HG02852 (cell line): ENCODE data around the gene SCFD2.
"Not testable (repeated sequence)": the region's sequence is repeated elsewhere in the genome, so short reads cannot be mapped to it uniquely, and the experiment has no call there.

ENCODE experiments used
- ATAC-seq: cut with Tn5 transposase; IDR thresholded peaks from one replicate; pipeline ENCODE4 v1.9.1; 2021; ENCODE audit warnings: mild to moderate bottlenecking, moderate library complexity; ENCODE audit not compliant: unreplicated experiment

Gene SCFD2

DNA sequence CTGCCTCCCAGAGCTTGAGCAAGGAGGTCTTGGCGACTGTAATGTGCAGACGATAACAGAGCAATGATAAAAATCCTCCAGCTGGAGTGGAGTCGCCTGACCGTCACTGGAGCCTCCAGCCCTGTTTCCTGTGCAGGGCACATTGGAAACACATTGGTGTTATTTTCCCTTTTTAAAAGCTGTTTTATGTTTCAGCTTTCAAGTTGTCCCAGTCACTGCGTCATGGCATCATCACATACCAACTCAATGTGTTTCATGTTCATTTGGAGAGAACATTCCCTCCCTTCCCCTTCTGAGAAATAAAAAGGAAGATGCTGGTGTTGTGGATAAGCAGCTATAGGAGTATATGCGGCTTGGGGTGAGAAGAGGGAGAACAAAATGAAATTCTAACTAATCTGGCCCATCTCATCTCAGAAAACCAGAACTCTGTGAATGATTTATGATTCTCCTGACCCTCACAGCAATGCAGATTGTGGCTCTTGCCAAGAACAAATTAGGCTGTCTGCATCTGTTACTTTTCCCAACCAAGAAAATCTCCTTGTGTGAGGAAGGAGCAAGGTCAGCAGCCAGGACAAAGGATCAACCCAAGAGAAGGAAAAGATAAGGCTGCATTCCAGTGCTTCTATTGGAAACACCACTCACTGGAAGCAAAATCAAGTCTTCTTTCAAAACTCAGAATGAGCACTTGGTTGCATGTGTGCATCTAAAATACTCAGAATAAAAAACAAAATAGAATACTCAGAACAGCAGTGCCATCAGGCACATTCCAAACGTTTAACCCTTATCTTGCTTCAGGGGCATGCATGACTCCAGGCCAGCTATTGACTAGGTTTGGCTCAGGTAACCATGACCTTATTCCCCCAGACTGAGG lies 369.4 kb downstream of the SCFD2 start:
- no peak for ATAC-seq

- ATAC-seq = no peak
These were observed 370.4 kb downstream of the SCFD2 start for GRCh38 chr4:52995360-52996030.

- ATAC-seq = no peak
These were observed 371.3 kb downstream of the SCFD2 start for GRCh38 chr4:52994567-52994966.

DNA sequence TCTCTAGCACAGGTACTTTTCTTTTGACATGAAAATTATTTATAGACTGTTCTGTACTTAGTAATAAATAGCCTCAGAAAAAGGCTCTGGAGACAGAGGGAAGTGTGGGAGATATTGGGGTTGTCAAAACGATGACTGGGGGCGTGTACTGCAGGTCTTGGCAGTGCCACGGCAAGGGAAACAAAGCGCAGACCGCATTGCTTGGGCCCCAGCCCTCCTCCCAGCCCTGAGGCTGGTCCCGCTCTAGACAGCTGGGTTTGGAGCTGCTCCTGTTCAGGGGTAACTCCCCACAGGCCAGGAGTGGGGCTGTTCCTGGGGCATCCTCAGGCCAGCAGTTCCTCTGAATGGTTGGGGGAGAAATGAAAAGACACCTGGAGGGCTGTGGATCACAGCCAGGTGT lies 372.1 kb downstream of the SCFD2 start:
- ATAC-seq = no peak

DNA sequence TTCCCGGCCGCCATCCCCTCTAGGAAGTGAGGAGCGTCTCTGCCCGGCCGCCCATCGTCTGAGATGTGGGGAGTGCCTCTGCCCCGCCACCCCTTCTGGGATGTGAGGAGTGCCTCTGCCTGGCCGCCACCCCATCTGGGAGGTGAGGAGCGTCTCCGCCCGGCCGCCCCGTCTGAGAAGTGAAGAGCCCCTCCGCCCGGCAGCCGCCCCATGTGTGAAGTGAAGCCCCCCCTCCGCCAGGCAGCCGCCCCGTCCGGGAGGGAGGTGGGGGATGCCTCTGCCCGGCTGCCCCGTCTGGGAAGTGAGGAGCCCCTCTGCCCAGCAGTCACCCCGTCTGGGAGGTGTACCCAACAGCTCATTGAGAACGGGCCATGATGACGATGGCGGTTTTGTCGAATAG lies 373.3 kb downstream of the SCFD2 start:
- not testable (repeated sequence) for ATAC-seq

DNA sequence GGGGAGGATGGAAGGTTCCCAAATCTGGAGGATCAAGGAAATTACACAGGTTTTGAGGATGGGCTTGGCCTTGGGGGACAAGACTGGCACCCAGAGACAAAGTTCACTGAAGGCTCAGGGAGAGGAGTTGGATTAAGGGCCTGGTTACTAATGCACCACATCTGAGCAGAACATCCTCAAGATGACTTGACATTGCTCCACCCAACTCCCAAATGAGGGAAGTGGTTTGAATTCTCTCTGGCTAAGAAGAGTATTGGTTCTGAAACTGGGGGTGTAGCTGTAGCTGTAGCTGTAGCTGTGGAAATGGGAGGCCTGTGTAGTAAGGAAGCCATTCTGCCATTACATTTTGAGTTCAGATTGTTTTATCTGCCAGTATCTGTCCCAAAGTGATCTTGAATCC lies 374.4 kb downstream of the SCFD2 start:
- ATAC-seq = no peak

DNA sequence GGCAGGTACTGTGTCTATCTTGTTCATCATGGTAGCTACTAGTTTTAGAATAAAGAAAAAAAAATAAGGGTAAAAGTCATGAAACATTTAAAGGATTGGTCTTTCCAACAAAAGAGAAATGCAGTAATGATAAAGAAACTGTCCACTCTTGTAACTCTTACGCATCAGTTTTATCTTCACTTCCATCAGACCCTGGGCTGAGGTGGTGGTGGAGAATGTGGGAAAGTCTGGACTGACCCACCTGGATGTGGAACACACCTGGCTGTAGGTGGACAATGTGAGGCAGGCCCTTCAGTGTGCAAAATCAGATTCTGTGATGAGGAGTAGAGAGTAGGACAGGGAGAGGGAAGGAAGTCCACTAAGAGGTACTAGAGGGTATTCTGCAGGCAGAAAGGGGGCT lies 375.2 kb downstream of the SCFD2 start:
- ATAC-seq = no peak

- no peak for ATAC-seq
These were observed 376.0 kb downstream of the SCFD2 start for GRCh38 chr4:52989865-52990264.

GRCh38 chr4:52987392-52988056 lies 378.3 kb downstream of the SCFD2 start:
- ATAC-seq = no peak

DNA sequence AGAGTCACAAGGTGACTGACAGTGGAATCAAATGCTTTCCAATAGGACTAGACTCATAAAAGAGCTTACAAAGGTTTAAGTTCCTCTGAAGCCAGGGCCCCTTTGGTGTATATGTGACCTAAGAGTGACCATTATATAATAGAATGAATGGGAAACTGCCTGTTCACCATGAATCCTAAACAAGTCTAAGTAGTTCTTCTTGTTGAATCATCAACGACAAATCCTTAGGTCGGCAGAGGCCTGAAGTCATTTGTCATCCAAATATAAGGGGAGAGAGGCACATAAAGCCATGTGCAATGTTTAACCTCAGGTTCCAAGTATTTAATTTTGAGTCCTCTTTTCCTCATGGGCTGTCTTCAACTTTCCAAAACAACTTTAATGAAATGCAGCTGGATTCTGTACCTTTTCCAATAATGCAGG lies 381.4 kb downstream of the SCFD2 start:
- no peak for ATAC-seq

DNA sequence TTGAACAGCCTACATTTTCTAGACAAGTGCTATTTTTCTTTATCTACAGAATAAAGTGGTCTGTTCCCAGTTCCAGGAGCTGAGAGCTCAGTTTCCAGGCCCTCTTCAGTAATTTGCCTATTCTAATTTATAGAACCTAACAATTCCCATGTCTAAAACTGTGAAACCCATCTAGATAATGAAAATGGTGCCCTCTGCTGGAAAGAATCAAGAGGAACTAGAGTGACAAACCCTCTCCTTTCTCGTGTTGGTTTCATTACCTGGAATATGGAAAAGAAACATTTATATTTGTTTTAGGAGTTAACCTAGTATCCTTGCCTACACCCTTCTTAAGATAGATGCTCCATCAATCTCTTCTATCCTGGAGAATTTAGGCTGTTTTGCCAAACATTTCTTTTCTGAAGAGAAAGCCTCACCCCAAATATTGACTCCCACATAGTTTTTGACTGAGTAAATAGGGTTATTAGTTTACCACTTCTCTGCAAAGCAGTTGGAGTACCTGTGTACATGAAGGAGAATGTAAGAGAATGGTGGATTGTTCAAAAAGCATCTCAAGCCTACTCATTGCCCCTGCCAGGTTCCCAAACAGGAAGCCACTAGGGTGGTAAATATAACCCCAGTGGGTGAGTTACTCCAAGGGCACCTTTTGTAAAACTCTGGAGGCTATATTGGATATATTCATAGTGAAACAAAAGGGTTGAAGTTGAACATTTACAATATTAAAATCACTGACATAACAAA lies 382.1 kb downstream of the SCFD2 start:
- ATAC-seq = peak; percentile 67

DNA sequence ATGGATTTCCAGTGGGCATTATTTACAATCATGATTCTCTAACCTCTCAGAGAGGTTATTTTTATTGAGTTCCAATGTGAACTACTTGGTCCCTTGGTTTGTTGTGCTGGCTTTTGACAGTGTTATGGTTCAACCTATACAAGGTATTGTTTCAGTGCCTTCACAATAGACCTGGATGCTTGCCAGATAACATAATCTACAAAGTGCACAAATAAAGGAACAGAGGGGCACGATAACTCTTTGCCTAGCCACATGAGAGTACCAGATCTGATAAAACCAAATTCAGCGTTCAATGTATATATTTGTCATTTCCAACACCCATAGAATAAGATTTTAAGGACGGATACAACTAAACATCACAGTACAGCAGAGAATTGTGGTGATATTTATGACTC lies 382.9 kb downstream of the SCFD2 start:
- ATAC-seq = no peak

- no peak for ATAC-seq
These were observed 383.5 kb downstream of the SCFD2 start for GRCh38 chr4:52982255-52982945.

- ATAC-seq = no peak
These were observed 385.9 kb downstream of the SCFD2 start for GRCh38 chr4:52979821-52980590.

DNA sequence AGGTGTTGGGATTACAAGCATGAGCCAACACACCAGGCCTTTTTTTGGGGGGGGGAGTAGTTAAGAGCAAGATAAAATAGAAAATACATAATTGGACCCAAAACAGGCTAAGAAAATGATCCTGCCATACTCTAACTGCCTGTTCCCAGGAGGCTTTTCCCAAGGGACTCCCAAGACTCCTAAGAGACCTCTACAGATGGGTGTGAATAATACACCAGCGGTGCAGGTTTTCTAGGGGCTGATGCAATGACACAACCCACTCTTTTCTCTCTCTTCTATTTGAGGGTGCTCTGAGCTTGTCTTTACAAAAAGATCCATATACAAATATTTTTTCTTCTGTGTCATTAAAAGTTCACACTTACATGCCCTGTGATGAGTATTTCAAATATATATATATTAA lies 386.8 kb downstream of the SCFD2 start:
- no peak for ATAC-seq

DNA sequence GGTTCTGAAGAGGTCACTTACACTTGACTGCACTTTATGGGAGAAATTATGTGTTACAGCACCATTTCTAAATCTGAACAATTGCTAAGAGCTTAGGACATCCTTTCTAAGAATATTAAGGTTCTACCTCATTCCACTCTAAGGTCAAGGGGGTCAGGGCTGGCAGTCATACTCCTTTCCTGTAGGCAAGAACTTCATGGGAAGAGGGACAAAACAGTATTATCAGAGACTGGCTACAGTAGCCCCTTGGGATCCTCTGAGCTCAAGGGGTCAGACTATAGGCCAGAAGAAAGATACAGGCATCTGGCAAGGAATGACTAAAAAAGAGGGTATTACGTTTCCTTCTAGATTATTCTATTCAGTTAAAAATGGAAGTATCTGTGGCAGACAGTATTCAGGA lies 388.6 kb downstream of the SCFD2 start:
- ATAC-seq = no peak

- ATAC-seq = no peak
These were observed 389.2 kb downstream of the SCFD2 start for GRCh38 chr4:52976523-52977230.

DNA sequence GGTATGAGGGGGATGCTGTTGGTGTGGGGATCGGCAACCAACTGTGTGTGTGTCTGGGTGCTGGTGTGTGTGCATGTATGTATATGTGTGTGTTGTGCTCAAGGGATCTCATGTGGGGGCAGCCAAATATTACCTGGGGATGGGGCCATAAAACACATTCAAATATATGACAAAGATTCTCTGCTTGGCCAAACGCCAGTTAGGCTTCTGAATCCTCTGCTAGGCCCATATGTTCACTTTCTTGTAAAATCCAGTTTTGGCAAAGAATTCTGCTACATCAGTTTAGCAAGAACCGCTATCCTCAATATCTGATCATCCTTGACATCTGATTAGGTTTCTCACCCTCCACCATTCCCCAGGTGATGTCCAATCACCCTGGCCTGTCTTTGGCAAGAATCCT lies 397.2 kb downstream of the SCFD2 start:
- no peak for ATAC-seq

- no peak for ATAC-seq
These were observed 397.6 kb downstream of the SCFD2 start for GRCh38 chr4:52968241-52968640.
